Measurements from ENCODE around the gene PPARD. TPM values are rescaled to one million over a fixed set of nuclear protein-coding genes. Genes with fewer than 3 reads are reported as not detected.

Gene PPARD
- total and polyA plus RNA-seq, 2 of the 13 experiments (the other 11 are each of a cell fraction or from before 2014, with no cell fraction given): 6.1 to 13.3 TPM

DNA sequence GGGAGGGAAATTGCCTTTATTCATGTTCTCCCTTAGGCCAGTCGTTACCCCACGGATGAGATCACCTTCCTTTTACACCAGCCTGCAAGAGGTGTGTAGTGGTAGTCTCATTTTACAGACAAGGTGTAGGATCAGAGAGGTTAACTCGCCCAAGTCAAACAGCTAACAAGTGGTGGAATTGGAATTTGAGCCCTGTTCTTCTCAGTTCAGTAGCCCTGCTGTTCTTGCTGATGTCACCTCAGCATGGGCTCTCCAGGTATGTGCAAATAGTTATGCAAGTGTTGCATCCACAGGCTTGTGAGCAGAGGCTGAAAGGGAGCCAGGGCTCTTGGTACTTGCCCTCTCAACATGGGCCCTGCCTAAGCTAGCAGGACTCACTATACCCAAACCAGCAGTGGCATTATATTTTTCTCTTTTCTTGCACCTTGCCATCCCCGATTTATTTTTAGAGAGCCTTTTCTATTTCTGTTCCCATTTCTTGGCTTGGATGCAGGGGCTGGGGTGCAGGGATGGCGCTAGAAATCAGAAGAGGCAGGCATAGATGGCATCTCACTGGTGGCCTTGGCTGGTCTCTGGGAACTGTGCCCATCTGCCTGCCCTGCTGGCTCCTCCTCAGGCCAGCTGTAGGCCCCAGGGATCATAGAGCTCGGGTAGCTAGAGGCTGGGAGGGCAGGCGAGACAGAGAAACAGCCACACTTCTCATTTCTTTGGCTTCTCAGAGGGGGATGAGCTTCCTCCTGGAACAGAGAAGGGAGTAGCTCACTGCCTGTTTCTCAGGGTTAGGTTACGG lies 18.2 kb downstream of the PPARD start (continued):
- no peak for TF ChIP-seq ZNF672 (CRISPR knock-in tag; IDR thresholded peaks at IDR 0.05)
- TF ChIP-seq IKZF1 (IDR thresholded peaks at IDR 0.05): no peak
- TF ChIP-seq NR1H2 (CRISPR knock-in tag; IDR thresholded peaks at IDR 0.05; ENCODE audit: borderline replicate concordance, low read depth): no peak
- 0 out of 2 replicates have a peak, but pooled peaks have one; percentile 55 for TF ChIP-seq ZZZ3 (CRISPR knock-in tag; IDR thresholded peaks at IDR 0.05; ENCODE audit: borderline replicate concordance)
- TF ChIP-seq, protein P1, sequence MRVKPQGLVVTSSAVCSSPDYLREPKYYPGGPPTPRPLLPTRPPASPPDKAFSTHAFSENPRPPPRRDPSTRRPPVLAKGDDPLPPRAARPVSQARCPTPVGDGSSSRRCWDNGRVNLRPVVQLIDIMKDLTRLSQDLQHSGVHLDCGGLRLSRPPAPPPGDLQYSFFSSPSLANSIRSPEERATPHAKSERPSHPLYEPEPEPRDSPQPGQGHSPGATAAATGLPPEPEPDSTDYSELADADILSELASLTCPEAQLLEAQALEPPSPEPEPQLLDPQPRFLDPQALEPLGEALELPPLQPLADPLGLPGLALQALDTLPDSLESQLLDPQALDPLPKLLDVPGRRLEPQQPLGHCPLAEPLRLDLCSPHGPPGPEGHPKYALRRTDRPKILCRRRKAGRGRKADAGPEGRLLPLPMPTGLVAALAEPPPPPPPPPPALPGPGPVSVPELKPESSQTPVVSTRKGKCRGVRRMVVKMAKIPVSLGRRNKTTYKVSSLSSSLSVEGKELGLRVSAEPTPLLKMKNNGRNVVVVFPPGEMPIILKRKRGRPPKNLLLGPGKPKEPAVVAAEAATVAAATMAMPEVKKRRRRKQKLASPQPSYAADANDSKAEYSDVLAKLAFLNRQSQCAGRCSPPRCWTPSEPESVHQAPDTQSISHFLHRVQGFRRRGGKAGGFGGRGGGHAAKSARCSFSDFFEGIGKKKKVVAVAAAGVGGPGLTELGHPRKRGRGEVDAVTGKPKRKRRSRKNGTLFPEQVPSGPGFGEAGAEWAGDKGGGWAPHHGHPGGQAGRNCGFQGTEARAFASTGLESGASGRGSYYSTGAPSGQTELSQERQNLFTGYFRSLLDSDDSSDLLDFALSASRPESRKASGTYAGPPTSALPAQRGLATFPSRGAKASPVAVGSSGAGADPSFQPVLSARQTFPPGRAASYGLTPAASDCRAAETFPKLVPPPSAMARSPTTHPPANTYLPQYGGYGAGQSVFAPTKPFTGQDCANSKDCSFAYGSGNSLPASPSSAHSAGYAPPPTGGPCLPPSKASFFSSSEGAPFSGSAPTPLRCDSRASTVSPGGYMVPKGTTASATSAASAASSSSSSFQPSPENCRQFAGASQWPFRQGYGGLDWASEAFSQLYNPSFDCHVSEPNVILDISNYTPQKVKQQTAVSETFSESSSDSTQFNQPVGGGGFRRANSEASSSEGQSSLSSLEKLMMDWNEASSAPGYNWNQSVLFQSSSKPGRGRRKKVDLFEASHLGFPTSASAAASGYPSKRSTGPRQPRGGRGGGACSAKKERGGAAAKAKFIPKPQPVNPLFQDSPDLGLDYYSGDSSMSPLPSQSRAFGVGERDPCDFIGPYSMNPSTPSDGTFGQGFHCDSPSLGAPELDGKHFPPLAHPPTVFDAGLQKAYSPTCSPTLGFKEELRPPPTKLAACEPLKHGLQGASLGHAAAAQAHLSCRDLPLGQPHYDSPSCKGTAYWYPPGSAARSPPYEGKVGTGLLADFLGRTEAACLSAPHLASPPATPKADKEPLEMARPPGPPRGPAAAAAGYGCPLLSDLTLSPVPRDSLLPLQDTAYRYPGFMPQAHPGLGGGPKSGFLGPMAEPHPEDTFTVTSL (CRISPR knock-in tag; IDR thresholded peaks at IDR 0.05; ENCODE audit: borderline replicate concordance): no peak
- peak; percentile 54; the same call in 1 of the 2 replicates for TF ChIP-seq CBFB (CRISPR knock-in tag; IDR thresholded peaks at IDR 0.05)
- TF ChIP-seq PRPF4 (IDR thresholded peaks at IDR 0.05; ENCODE audit: low read depth, low read length, poor library complexity, severe bottlenecking): no peak
- TF ChIP-seq POGK (CRISPR knock-in tag; conservative IDR thresholded peaks at IDR 0.05): no peak
- no peak for TF ChIP-seq IRF9 (CRISPR knock-in tag; IDR thresholded peaks at IDR 0.05; ENCODE audit: borderline replicate concordance)
- TF ChIP-seq ZNF292 (CRISPR knock-in tag; IDR thresholded peaks at IDR 0.05; ENCODE audit: borderline replicate concordance, low read depth): peak; percentile 94; the same call in 1 of the 2 replicates
- TF ChIP-seq ZNF160 (CRISPR knock-in tag; IDR thresholded peaks at IDR 0.05): no peak
- TF ChIP-seq ZNF317 (CRISPR knock-in tag; IDR thresholded peaks at IDR 0.05): no peak
- peak; percentile 79; the same call in 1 of the 2 replicates for TF ChIP-seq FOXK1 (CRISPR knock-in tag; IDR thresholded peaks at IDR 0.05; ENCODE audit: borderline replicate concordance, low read depth)
- TF ChIP-seq NR0B2 (CRISPR knock-in tag; IDR thresholded peaks at IDR 0.05): no peak
- TF ChIP-seq IRF2 (CRISPR knock-in tag; IDR thresholded peaks at IDR 0.05): peak; percentile 76
- TF ChIP-seq, protein P2, sequence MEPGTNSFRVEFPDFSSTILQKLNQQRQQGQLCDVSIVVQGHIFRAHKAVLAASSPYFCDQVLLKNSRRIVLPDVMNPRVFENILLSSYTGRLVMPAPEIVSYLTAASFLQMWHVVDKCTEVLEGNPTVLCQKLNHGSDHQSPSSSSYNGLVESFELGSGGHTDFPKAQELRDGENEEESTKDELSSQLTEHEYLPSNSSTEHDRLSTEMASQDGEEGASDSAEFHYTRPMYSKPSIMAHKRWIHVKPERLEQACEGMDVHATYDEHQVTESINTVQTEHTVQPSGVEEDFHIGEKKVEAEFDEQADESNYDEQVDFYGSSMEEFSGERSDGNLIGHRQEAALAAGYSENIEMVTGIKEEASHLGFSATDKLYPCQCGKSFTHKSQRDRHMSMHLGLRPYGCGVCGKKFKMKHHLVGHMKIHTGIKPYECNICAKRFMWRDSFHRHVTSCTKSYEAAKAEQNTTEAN (CRISPR knock-in tag; conservative IDR thresholded peaks at IDR 0.05): peak; percentile 78
- TF ChIP-seq ZNF788 (CRISPR knock-in tag; IDR thresholded peaks at IDR 0.05; ENCODE audit: borderline replicate concordance): peak; percentile 81; the same call in 1 of the 2 replicates
- no peak for TF ChIP-seq ZNF83 (CRISPR knock-in tag; IDR thresholded peaks at IDR 0.05; ENCODE audit: borderline replicate concordance)

Data from HepG2 (cell line).